K562 (cell line): ENCODE data around the gene NEMF. TPM values are rescaled to one million over a fixed set of nuclear protein-coding genes. Genes with fewer than 3 reads are reported as not detected.

Experiments used
- BRD4 ChIP-seq: fragments of 200-600 bp; sonication (generic); IDR thresholded peaks from 2 replicates; pipeline ENCODE4 v1.6.1; 2017; ENCODE audit warnings: inconsistent platforms
- BRF2 ChIP-seq: IDR thresholded peaks from 3 replicates; pipeline ENCODE4 v1.6.1; 2011; ENCODE audit warnings: borderline replicate concordance, mild to moderate bottlenecking; ENCODE audit not compliant: insufficient read length, insufficient read depth
- CHD4 ChIP-seq: fragments of 200-600 bp; sonication (generic); IDR thresholded peaks from 3 replicates; pipeline ENCODE4 v1.6.1; 2012; ENCODE audit warnings: low read depth, mild to moderate bottlenecking, mixed read lengths, low read length, inconsistent platforms; ENCODE audit not compliant: insufficient read depth, insufficient replicate concordance, poor library complexity, severe bottlenecking
- HNRNPL ChIP-seq: fragments of 200-400 bp; formaldehyde crosslinking; IDR thresholded peaks from 2 replicates; pipeline ENCODE4 v1.6.1; 2017; ENCODE audit warnings: low read depth, mild to moderate bottlenecking, low read length
- HOXB6 ChIP-seq: fragments of 250-450 bp; sonication (Bioruptor Pico); IDR thresholded peaks from 2 replicates; pipeline ENCODE4 v1.5.1; 2022; ENCODE audit warnings: mild to moderate bottlenecking, borderline replicate concordance
- KAT8 ChIP-seq: fragments of 450-650 bp; IDR thresholded peaks from 2 replicates; pipeline ENCODE4 v1.6.1; 2016; ENCODE audit warnings: low read depth, mild to moderate bottlenecking
- KLF1 ChIP-seq: fragments of 450-650 bp; IDR thresholded peaks from 2 replicates; pipeline ENCODE4 v1.6.1; 2016; ENCODE audit warnings: missing genetic modification characterization, missing compliant biosample characterization
- NEUROD1 ChIP-seq: fragments of 150-350 bp; IDR thresholded peaks from 2 replicates; pipeline ENCODE4 v1.6.1; 2014; ENCODE audit warnings: borderline replicate concordance, low read length, low read depth; ENCODE audit not compliant: partially characterized antibody
- NFXL1 ChIP-seq: fragments of 450-650 bp; formaldehyde crosslinking; IDR thresholded peaks from 2 replicates; pipeline ENCODE4 v1.4.0; 2021; ENCODE audit warnings: mild to moderate bottlenecking
- PHTF2 ChIP-seq: fragments of 250-450 bp; sonication (Bioruptor Pico); IDR thresholded peaks from 2 replicates; pipeline ENCODE4 v1.5.0; 2021; ENCODE audit warnings: mild to moderate bottlenecking
- PML ChIP-seq: IDR thresholded peaks from 2 replicates; pipeline ENCODE4 v1.6.1; 2012; ENCODE audit warnings: low read length, inconsistent platforms
- RFX7 ChIP-seq: fragments of 250-450 bp; sonication (Bioruptor Pico); IDR thresholded peaks from 2 replicates; pipeline ENCODE4 v1.5.1; 2021; ENCODE audit warnings: mild to moderate bottlenecking
- TAF15 ChIP-seq: fragments of 200-400 bp; formaldehyde crosslinking; IDR thresholded peaks from 2 replicates; pipeline ENCODE4 v1.6.1; 2017; ENCODE audit warnings: mild to moderate bottlenecking, low read depth, low read length, moderate library complexity
- ZBTB8A ChIP-seq: fragments of 450-650 bp; IDR thresholded peaks from 2 replicates; pipeline ENCODE4 v1.6.1; 2018; ENCODE audit warnings: mild to moderate bottlenecking, moderate library complexity; ENCODE audit not compliant: partially characterized antibody
- ZFP91 ChIP-seq: sonication (generic); formaldehyde crosslinking; IDR thresholded peaks from 2 replicates; pipeline ENCODE4 v1.8.0; 2022; ENCODE audit warnings: mild to moderate bottlenecking, missing genetic modification reagents
- ZNF134 ChIP-seq: fragments of 250-450 bp; sonication (Bioruptor Pico); conservative IDR thresholded peaks from 2 replicates; pipeline ENCODE4 v1.4.0; 2020
- ZNF232 ChIP-seq: sonication (generic); formaldehyde crosslinking; IDR thresholded peaks from 2 replicates; pipeline ENCODE4 v1.8.0; 2022; ENCODE audit warnings: mild to moderate bottlenecking, missing genetic modification reagents
- ZNF316 ChIP-seq: fragments of 450-650 bp; IDR thresholded peaks from 2 replicates; pipeline ENCODE4 v1.6.1; 2016
- polyA plus RNA-seq, 8 experiments: library from polyadenylated mRNA; depleted of rRNA in 4 of 8; stranded (reverse) in 5 of 8; unstranded in 3 of 8; fragments of >200 nt; fragmentation: Nextera tagmentation in 2 of 8; fragmentation: Illumina TruSeq in 1 of 8; extraction: Ambion mirVana in 2 of 8; extraction: Trizol in 1 of 8; gene quantifications; 2 replicates each; pipeline versions ENCODE4 v1.2.1 to v1.2.3, GENCODE V29; 2011 to 2014; ENCODE audit warnings: inconsistent platforms in 1 of 8, missing spikeins in 1 of 8
- total RNA-seq, 7 experiments: library from RNA; depleted of rRNA in 6 of 7; stranded (reverse); fragments of >200 nt in 6 of 7; fragmentation: Illumina TruSeq in 2 of 7; extraction: Trizol in 2 of 7; gene quantifications; 2 replicates each; pipeline versions ENCODE4 v1.2.1 to v1.2.3, GENCODE V29; 2011 to 2021; ENCODE audit warnings: low replicate concordance in 1 of 7
- TF ChIP-seq, protein P1 (sequence below): fragments of 450-650 bp; IDR thresholded peaks from 2 replicates; pipeline ENCODE4 v1.6.1; 2017; ENCODE audit warnings: antibody characterized with exemption, mild to moderate bottlenecking

Gene NEMF
- total and polyA plus RNA-seq, 9 of the 15 experiments (the other 6 are each of a cell fraction or from before 2014, with no cell fraction given), result 38.8 to 94.4 (median 61.0) TPM

DNA sequence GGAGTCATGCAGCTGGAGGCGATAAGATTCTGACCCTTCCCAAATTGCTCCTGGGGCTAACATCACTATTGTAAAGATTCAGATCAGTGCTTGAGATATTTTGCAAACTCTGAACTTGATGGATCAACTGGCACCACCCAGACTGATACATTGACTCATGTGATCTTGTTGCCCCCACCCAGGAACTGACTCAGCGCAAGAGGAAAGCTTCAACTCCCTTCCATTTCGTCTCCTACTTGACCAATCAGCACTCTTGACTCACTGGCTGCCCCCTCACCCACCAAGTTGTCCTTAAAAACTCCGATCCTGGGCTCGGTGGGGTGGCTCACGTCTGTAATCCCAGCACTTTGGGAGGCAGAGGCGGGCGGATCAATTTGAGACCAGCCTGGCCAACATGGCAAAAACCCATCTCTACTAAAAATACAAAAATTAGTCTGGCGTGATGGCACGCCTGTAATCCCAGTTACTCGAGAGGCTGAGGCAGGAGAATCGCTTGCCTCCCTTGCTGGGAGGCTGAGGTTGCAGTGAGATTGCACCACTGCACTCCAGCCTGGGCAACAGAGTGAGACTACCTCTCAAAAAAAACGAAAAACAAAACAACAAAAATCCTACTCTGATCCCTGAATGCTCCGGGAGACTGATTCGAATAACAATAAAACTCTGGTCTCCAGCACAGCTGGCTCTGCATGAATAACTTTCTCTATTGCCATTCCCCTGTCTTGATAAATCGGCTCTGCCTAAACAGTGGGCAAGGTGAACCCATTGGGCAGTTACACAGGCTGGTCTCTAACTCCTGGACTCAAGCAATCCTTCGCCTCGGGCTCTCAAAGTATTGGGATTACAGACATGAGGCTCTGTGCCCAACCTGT lies 30.5 kb upstream of the NEMF start (continued):
- TF ChIP-seq ZNF316 (peak; percentile 64), KAT8 (no peak), HNRNPL (no peak), ZFP91 (CRISPR knock-in tag) (no peak), RFX7 (CRISPR knock-in tag) (no peak), BRD4 (no peak), HOXB6 (CRISPR knock-in tag) (no peak), TAF15 (no peak), BRF2 (no peak), PHTF2 (CRISPR knock-in tag) (no peak), KLF1 (tag) (no peak), PML (no peak), ZNF232 (CRISPR knock-in tag) (no peak), NFXL1 (CRISPR knock-in tag) (no peak), NEUROD1 (no peak), ZNF134 (CRISPR knock-in tag) (no peak), ZBTB8A (no peak), CHD4 (no peak)
- TF ChIP-seq, protein P1, sequence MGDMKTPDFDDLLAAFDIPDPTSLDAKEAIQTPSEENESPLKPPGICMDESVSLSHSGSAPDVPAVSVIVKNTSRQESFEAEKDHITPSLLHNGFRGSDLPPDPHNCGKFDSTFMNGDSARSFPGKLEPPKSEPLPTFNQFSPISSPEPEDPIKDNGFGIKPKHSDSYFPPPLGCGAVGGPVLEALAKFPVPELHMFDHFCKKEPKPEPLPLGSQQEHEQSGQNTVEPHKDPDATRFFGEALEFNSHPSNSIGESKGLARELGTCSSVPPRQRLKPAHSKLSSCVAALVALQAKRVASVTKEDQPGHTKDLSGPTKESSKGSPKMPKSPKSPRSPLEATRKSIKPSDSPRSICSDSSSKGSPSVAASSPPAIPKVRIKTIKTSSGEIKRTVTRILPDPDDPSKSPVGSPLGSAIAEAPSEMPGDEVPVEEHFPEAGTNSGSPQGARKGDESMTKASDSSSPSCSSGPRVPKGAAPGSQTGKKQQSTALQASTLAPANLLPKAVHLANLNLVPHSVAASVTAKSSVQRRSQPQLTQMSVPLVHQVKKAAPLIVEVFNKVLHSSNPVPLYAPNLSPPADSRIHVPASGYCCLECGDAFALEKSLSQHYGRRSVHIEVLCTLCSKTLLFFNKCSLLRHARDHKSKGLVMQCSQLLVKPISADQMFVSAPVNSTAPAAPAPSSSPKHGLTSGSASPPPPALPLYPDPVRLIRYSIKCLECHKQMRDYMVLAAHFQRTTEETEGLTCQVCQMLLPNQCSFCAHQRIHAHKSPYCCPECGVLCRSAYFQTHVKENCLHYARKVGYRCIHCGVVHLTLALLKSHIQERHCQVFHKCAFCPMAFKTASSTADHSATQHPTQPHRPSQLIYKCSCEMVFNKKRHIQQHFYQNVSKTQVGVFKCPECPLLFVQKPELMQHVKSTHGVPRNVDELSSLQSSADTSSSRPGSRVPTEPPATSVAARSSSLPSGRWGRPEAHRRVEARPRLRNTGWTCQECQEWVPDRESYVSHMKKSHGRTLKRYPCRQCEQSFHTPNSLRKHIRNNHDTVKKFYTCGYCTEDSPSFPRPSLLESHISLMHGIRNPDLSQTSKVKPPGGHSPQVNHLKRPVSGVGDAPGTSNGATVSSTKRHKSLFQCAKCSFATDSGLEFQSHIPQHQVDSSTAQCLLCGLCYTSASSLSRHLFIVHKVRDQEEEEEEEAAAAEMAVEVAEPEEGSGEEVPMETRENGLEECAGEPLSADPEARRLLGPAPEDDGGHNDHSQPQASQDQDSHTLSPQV, result peak; percentile 17; the same call in 1 of the 2 replicates
